GM12878 (cell line): ENCODE results near the gene RETREG3. TPM values are rescaled to one million over a fixed set of nuclear protein-coding genes. Genes with fewer than 3 reads are reported as not detected.

Experiments used
- CHD4 ChIP-seq: fragments of 200-600 bp; sonication (generic); IDR thresholded peaks from 2 replicates; pipeline ENCODE4 v1.6.1; 2016; ENCODE audit warnings: mild to moderate bottlenecking
- CREM ChIP-seq: IDR thresholded peaks from 2 replicates; pipeline ENCODE4 v1.6.1; 2014; ENCODE audit warnings: antibody characterized with exemption, low read depth
- ELK1 ChIP-seq: IDR thresholded peaks from 2 replicates; pipeline ENCODE4 v1.6.1; 2012; ENCODE audit warnings: low read depth, low read length, improper control_type of control experiment
- FOXK2 ChIP-seq: fragments of 450-650 bp; IDR thresholded peaks from 2 replicates; pipeline ENCODE4 v1.6.1; 2017; ENCODE audit warnings: mild to moderate bottlenecking, moderate library complexity
- IRF3 ChIP-seq: fragments of 450-650 bp; IDR thresholded peaks from 2 replicates; pipeline ENCODE4 v1.6.1; 2014; ENCODE audit warnings: mild to moderate bottlenecking
- MYB ChIP-seq: fragments of 150-350 bp; IDR thresholded peaks from 2 replicates; pipeline ENCODE4 v1.6.1; 2014; ENCODE audit warnings: mild to moderate bottlenecking, low read depth, low read length, borderline replicate concordance
- NFIC ChIP-seq: IDR thresholded peaks from 2 replicates; pipeline ENCODE4 v1.6.1; 2012; ENCODE audit warnings: low read depth, mild to moderate bottlenecking, inconsistent platforms, low read length, moderate library complexity
- NR2C1 ChIP-seq: fragments of 450-650 bp; IDR thresholded peaks from 2 replicates; pipeline ENCODE4 v1.6.1; 2017; ENCODE audit warnings: antibody characterized with exemption, mild to moderate bottlenecking, moderate library complexity
- PML ChIP-seq: IDR thresholded peaks from 2 replicates; pipeline ENCODE4 v1.6.1; 2012; ENCODE audit warnings: low read length, inconsistent platforms
- RFX5 ChIP-seq: IDR thresholded peaks from 2 replicates; pipeline ENCODE4 v1.6.1; 2011; ENCODE audit warnings: low read depth, low read length, improper control_type of control experiment
- SREBF1 ChIP-seq: IDR thresholded peaks from 2 replicates; pipeline ENCODE4 v1.6.1; 2012; ENCODE audit warnings: mild to moderate bottlenecking, low read length
- YY1 ChIP-seq: IDR thresholded peaks from 2 replicates; pipeline ENCODE4 v1.6.1; 2011; ENCODE audit warnings: low read depth, mild to moderate bottlenecking, low read length
- ZBTB4 ChIP-seq: fragments of 450-650 bp; formaldehyde crosslinking; IDR thresholded peaks from 2 replicates; pipeline ENCODE4 v1.4.0; 2022; ENCODE audit warnings: mild to moderate bottlenecking, moderate library complexity
- ZNF207 ChIP-seq: fragments of 450-650 bp; IDR thresholded peaks from 2 replicates; pipeline ENCODE4 v1.6.1; 2014; ENCODE audit warnings: antibody characterized with exemption, mild to moderate bottlenecking, borderline replicate concordance
- ZNF384 ChIP-seq: IDR thresholded peaks from 2 replicates; pipeline ENCODE4 v1.6.1; 2012; ENCODE audit warnings: low read depth, mild to moderate bottlenecking, low read length, improper control_type of control experiment, borderline replicate concordance
- ZNF687 ChIP-seq: fragments of 450-650 bp; IDR thresholded peaks from 2 replicates; pipeline ENCODE4 v1.6.1; 2017; ENCODE audit warnings: mild to moderate bottlenecking, moderate library complexity
- polyA plus RNA-seq, 11 experiments: library from polyadenylated mRNA; depleted of rRNA in 4 of 11; unstranded in 6 of 11; stranded (reverse) in 5 of 11; fragments of >200 nt; fragmentation: Nextera tagmentation in 4 of 11; fragmentation: Illumina TruSeq in 1 of 11; extraction: Ambion mirVana in 4 of 11; extraction: Trizol in 1 of 11; gene quantifications; 1 replicate in 1 of 11; 2 replicates in 10 of 11; pipeline versions ENCODE4 v1.2.1 to v1.2.3, GENCODE V29; 2011 to 2016; ENCODE audit warnings: inconsistent platforms in 2 of 11, missing spikeins in 2 of 11, low read depth in 1 of 11
- total RNA-seq, 4 experiments: library from RNA; depleted of rRNA in 3 of 4; stranded (reverse); fragments of >200 nt in 3 of 4; fragmentation: Illumina TruSeq in 1 of 4; extraction: Trizol in 1 of 4; gene quantifications; 2 replicates each; pipeline versions ENCODE4 v1.2.1 to v1.2.3, GENCODE V29; 2013 to 2021
- TF ChIP-seq, protein P1 (sequence below): fragments of 450-650 bp; IDR thresholded peaks from 2 replicates; pipeline ENCODE4 v1.6.1; 2016; ENCODE audit warnings: mild to moderate bottlenecking, moderate library complexity, borderline replicate concordance

The RETREG3 gene
- total and polyA plus RNA-seq, 10 of the 15 experiments (the other 5 are each of a cell fraction or from before 2014, with no cell fraction given): 7.0 to 50.6 (median 27.3) TPM

DNA sequence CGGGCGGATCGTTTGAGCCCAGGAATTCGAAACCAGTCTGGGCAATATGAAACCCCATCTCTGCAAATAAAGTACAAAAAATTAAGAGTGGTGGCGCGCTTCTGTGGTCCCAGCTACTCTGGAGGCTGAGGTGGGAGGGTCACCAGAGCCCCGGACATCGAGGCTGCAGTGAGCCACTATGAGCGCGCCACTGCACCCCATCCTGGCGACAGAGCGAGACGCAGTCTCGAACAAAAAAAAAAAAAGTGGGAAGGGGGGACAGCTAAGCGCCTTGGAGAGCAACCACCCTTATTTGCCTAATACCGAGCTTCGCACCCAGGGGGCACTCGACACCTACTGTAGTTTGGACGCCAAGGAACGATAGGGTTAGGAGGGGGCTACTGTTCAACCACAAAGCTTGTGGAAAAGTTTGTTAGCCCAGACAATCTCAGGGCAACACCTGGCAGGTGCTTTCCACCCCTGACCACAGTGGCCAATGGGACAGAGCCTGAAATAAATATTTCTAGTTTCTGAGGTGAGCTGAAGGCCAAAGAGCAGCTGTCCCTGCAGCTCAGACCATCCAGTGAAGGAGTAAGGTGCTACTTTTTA lies 30.8 kb downstream of the RETREG3 start (continued):
- TF ChIP-seq ZNF687 (no peak), RFX5 (no peak), YY1 (peak; percentile 46; the same call in 1 of the 2 replicates), SREBF1 (no peak), CHD4 (no peak), MYB (0 out of 2 replicates have a peak, but pooled peaks have one; percentile 14), FOXK2 (no peak), NFIC (peak; percentile 73), ELK1 (no peak), NR2C1 (no peak), ZBTB4 (no peak), ZNF384 (peak; percentile 75; the same call in 1 of the 2 replicates), IRF3 (no peak), ZNF207 (0 out of 2 replicates have a peak, but pooled peaks have one; percentile 4), PML (no peak; the same call in 1 of the 2 replicates), CREM (peak; percentile 78)
- TF ChIP-seq, protein P1, sequence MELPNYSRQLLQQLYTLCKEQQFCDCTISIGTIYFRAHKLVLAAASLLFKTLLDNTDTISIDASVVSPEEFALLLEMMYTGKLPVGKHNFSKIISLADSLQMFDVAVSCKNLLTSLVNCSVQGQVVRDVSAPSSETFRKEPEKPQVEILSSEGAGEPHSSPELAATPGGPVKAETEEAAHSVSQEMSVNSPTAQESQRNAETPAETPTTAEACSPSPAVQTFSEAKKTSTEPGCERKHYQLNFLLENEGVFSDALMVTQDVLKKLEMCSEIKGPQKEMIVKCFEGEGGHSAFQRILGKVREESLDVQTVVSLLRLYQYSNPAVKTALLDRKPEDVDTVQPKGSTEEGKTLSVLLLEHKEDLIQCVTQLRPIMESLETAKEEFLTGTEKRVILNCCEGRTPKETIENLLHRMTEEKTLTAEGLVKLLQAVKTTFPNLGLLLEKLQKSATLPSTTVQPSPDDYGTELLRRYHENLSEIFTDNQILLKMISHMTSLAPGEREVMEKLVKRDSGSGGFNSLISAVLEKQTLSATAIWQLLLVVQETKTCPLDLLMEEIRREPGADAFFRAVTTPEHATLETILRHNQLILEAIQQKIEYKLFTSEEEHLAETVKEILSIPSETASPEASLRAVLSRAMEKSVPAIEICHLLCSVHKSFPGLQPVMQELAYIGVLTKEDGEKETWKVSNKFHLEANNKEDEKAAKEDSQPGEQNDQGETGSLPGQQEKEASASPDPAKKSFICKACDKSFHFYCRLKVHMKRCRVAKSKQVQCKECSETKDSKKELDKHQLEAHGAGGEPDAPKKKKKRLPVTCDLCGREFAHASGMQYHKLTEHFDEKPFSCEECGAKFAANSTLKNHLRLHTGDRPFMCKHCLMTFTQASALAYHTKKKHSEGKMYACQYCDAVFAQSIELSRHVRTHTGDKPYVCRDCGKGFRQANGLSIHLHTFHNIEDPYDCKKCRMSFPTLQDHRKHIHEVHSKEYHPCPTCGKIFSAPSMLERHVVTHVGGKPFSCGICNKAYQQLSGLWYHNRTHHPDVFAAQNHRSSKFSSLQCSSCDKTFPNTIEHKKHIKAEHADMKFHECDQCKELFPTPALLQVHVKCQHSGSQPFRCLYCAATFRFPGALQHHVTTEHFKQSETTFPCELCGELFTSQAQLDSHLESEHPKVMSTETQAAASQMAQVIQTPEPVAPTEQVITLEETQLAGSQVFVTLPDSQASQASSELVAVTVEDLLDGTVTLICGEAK: no peak
